HepG2 (cell line): ENCODE results near the gene GRM4. TPM values are rescaled to one million over a fixed set of nuclear protein-coding genes. Genes with fewer than 3 reads are reported as not detected.
"Not testable (repeated sequence)": the region's sequence is repeated elsewhere in the genome, so short reads cannot be mapped to it uniquely, and the experiment has no call there.

ENCODE experiments used
- ATAC-seq: fragments of 200-7000 bp; cut with Tn5 transposase; 3 replicates; pipeline ENCODE4 v1.9.1; 2020; ENCODE audit warnings: mild to moderate bottlenecking, moderate library complexity
- BruUV-seq: library from RNA; stranded (reverse); fragments of 400-500 nt; replicated peaks from 2 replicates; lab custom pipeline; 2021; lab: Mats Ljungman, UMichigan
- CTCF ChIA-PET: fragments of 300-600 bp; formaldehyde crosslinking; extraction: SDS; loops from one replicate; lab custom pipeline; 2021; ENCODE audit warnings: low total read pairs, inconsistent platforms, low intra/inter-chr PET ratio; lab: Yijun Ruan, JAX
- POLR2A ChIA-PET: fragments of 350-600 bp; sonication (Branson Sonifier 250); formaldehyde crosslinking; loops from one replicate; lab custom pipeline; 2020; ENCODE audit warnings: antibody characterized with exemption, inconsistent platforms; lab: Yijun Ruan, JAX
- DNase-seq: peaks from one replicate; pipeline ENCODE4 v3.0.0-alpha.2; 2015; ENCODE audit warnings: low spot score
- FAIRE-seq: peaks from 3 replicates; lab custom pipeline; 2011; peaks lifted over from hg19 to GRCh38; lab: Jason Lieb, UNC
- H2AFZ ChIP-seq: one replicate; pipeline ENCODE4 v1.6.1; 2011; ENCODE audit warnings: low read length, inconsistent platforms
- H3K27ac ChIP-seq: fragments of 300-600 bp; 3 replicates; pipeline ENCODE4 v1.8.0; 2011; ENCODE audit warnings: mixed run types, mild to moderate bottlenecking, mixed read lengths, low read length, inconsistent platforms; ENCODE audit not compliant: insufficient read depth; ENCODE audit errors: extremely low read length
- H3K27me3 ChIP-seq, 2 experiments: fragments of 200-600 bp in 1 of 2; 2 replicates in 1 of 2; 3 replicates in 1 of 2; pipeline versions ENCODE4 v1.6.0 to v1.8.0; 2011; ENCODE audit warnings: low read length in 2 of 2, mild to moderate bottlenecking in 2 of 2, moderate library complexity in 2 of 2, inconsistent platforms in 1 of 2; ENCODE audit not compliant: insufficient read depth in 2 of 2, control insufficient read depth in 1 of 2
- H3K36me3 ChIP-seq, 2 experiments: fragments of 200-600 bp in 1 of 2; replicated peaks in 1 of 2; 2 replicates in 1 of 2; 3 replicates in 1 of 2; pipeline versions ENCODE4 v1.5.1 to v1.8.0; 2011; ENCODE audit warnings: low read length in 2 of 2, inconsistent platforms in 1 of 2; ENCODE audit not compliant: insufficient read depth in 2 of 2, control insufficient read depth in 1 of 2
- H3K4me1 ChIP-seq: 2 replicates; pipeline ENCODE4 v1.5.1; 2012; ENCODE audit warnings: low read length, inconsistent platforms; ENCODE audit not compliant: insufficient read depth
- H3K4me2 ChIP-seq: 2 replicates; pipeline ENCODE4 v1.6.0; 2011; ENCODE audit warnings: low read depth, low read length, inconsistent platforms
- H3K4me3 ChIP-seq, 3 experiments: fragments of 200-600 bp in 1 of 3; sonication (generic), shearing (Covaris generic) in 1 of 3; replicated peaks in 1 of 3; 2 replicates each; pipeline ENCODE4 v1.5.1; 2011 to 2016; ENCODE audit warnings: low read length in 3 of 3, inconsistent platforms in 2 of 3, low read depth in 2 of 3, mild to moderate bottlenecking in 2 of 3, control low read depth in 1 of 3, mixed read lengths in 1 of 3; ENCODE audit not compliant: insufficient read depth in 1 of 3
- H3K79me2 ChIP-seq: one replicate; pipeline ENCODE4 v1.6.1; 2011; ENCODE audit warnings: low read length, inconsistent platforms; ENCODE audit not compliant: insufficient read depth
- H3K9ac ChIP-seq: 2 replicates; pipeline ENCODE4 v1.6.0; 2011; ENCODE audit warnings: mild to moderate bottlenecking, low read depth, low read length, inconsistent platforms; ENCODE audit not compliant: insufficient read depth
- H3K9me3 ChIP-seq: 2 replicates; pipeline ENCODE4 v1.5.1; 2012; ENCODE audit warnings: mild to moderate bottlenecking, low read length
- H4K20me1 ChIP-seq: 2 replicates; pipeline ENCODE4 v1.6.0; 2011; ENCODE audit warnings: inconsistent platforms, mild to moderate bottlenecking, low read length, moderate library complexity; ENCODE audit not compliant: insufficient read depth
- MAFF ChIP-seq: IDR thresholded peaks from 2 replicates; pipeline ENCODE4 v1.6.1; 2011; ENCODE audit warnings: low read depth, low read length, improper control_type of control experiment
- MAFK ChIP-seq, 2 experiments: IDR thresholded peaks in 1 of 2; conservative IDR thresholded peaks in 1 of 2; 2 replicates each; pipeline ENCODE4 v1.6.1; 2011; ENCODE audit warnings: improper control_type of control experiment in 2 of 2, low read length in 2 of 2
- NCOR1 ChIP-seq: fragments of 200-600 bp; sonication (generic); IDR thresholded peaks from 2 replicates; pipeline ENCODE4 v1.7.0; 2017; ENCODE audit warnings: antibody characterized with exemption, low read length, borderline replicate concordance
- SRSF9 ChIP-seq: fragments of 200-400 bp; formaldehyde crosslinking; IDR thresholded peaks from 2 replicates; pipeline ENCODE4 v1.6.1; 2018; ENCODE audit warnings: borderline replicate concordance, mild to moderate bottlenecking, low read depth, low read length; ENCODE audit not compliant: insufficient read depth, poor library complexity, severe bottlenecking
- TSC22D2 ChIP-seq: sonication (generic); formaldehyde crosslinking; IDR thresholded peaks from 2 replicates; pipeline ENCODE4 v1.5.1; 2020; ENCODE audit warnings: missing genetic modification reagents, mild to moderate bottlenecking, borderline replicate concordance
- WGBS: methylation state at CpG from one replicate; pipeline ENCODE4 v1.1.6; 2017; ENCODE audit warnings: low lambda C conversion rate; 5-methylcytosine and 5-hydroxymethylcytosine counted together
- in situ Hi-C: cut with HindIII; loops from 2 replicates; pipeline ENCODE4 v1.10.0; 2017; ENCODE audit warnings: low pct_unique_long_range_greater_than_20kb; ENCODE audit not compliant: extremely low pct_ligation_motif_present
- intact Hi-C: fragments of 100-400 bp; cut with micrococcal nuclease; formaldehyde crosslinking; loops from one replicate; pipeline ENCODE4 v1.10.0; 2022; ENCODE audit not compliant: unreplicated experiment
- polyA plus RNA-seq, 8 experiments: library from polyadenylated mRNA; depleted of rRNA in 3 of 8; stranded (reverse) in 7 of 8; unstranded in 1 of 8; fragments of >200 nt; fragmentation: Illumina TruSeq in 4 of 8; extraction: Trizol in 4 of 8; gene quantifications; 2 replicates each; pipeline versions ENCODE4 v1.2.1 to v1.2.3, GENCODE V29; 2011 to 2016; ENCODE audit warnings: low read depth in 4 of 8, missing spikeins in 1 of 8, mixed read lengths in 1 of 8; ENCODE audit not compliant: insufficient read depth in 1 of 8
- total RNA-seq, 5 experiments: library from RNA; depleted of rRNA; stranded (reverse); fragments of >200 nt; fragmentation: Illumina TruSeq; extraction: Trizol; gene quantifications; 2 replicates each; pipeline ENCODE4 v1.2.3, GENCODE V29; 2016; ENCODE audit warnings: low read depth in 1 of 5

Gene GRM4
- total and polyA plus RNA-seq, 2 of the 13 experiments (the other 11 are each of a cell fraction or from before 2014, with no cell fraction given): not detected

DNA sequence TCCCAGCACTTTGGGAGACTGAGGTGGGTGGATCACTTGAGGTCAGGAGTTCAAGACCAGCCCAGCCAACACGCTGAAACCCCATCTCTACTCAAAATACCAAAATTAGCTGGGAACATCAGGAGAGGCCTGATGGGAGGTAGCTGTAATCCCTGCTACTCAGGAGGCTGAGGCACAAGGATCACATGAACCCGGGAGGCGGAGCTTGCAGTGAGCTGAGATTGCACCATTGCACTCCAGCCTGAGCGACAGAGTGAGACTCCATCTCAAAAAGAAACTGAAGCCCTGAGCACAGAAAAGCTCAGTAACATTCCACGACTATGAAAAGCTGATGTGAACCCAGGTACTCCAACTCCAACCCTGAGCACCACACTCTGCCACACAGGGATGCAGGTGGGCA, 103.9 kb downstream of the GRM4 start:
- H3K79me2 ChIP-seq, in situ Hi-C loops, POLR2A ChIA-PET, H3K4me2 ChIP-seq, H3K4me1 ChIP-seq, H3K9me3 ChIP-seq, FAIRE-seq, DNase-seq, H4K20me1 ChIP-seq, BruUV-seq, intact Hi-C loops, H2AFZ ChIP-seq, H3K9ac ChIP-seq, CTCF ChIA-PET, ATAC-seq, H3K36me3 ChIP-seq, H3K4me3 ChIP-seq, H3K27ac ChIP-seq: not testable (repeated sequence)
- peaks cover 0 to 31% of the 10 kb centered on the region in 2 experiments; a peak in 4 of 5 replicates for H3K27me3 ChIP-seq
- 7% methylated on average over 5 of the region's 5 CpGs for WGBS

DNA sequence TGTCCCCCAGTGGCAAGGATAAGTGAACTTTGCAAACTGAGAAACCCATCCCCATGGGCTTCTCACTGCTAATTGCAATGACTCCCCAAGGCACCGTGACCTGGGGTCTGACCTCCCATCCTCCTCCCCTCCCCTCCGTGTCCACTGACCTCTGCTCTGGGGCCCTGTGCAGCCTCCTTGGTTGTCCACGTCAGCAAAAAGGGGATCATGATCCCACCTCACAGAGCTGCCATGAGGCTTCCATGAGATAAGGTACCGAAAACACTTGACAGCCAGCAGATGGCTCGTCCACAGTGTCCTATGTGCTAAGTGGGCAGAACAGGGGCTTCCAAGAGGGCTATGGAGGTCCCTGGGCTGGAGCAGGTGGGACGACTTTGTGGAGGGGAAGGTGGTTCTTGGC, 104.5 kb downstream of the GRM4 start:
- Histone ChIP-seq H2AFZ (no peak overlapping the region), H3K4me2 (no peak overlapping the region), H3K9me3 (no peaks in the 10 kb centered on the region), H3K27ac (no peak overlapping the region), H3K9ac (no peak overlapping the region), H3K79me2 (no peaks in the 10 kb centered on the region), H3K27me3 (peaks cover 0 to 27% of the 10 kb centered on the region in 2 experiments; a peak in 4 of 5 replicates), H3K4me1 (no peaks in the 10 kb centered on the region), H4K20me1 (peaks cover 2% of the 10 kb centered on the region), H3K4me3 (no peak overlapping the region), H3K36me3 (no peaks in the 10 kb centered on the region)
- no TSS peak for BruUV-seq
- in situ Hi-C loops: no loop called here
- TF ChIP-seq MAFK (conservative IDR thresholded peaks at IDR 0.05 in 1 of 2, IDR thresholded peaks at IDR 0.05 in 1 of 2; ENCODE audit: low read length in 2 of 2) (peak; percentile 73 to 77), MAFF (peak; percentile 58), SRSF9 (no peak), TSC22D2 (no peak), NCOR1 (no peak)
- intact Hi-C loops: no loop called here
- POLR2A ChIA-PET: no interaction called here
- no peak for DNase-seq
- ATAC-seq: no peak
- FAIRE-seq: no peak
- CTCF ChIA-PET: no interaction called here
- WGBS: 15% methylated on average over 6 of the region's 6 CpGs
